Measurements from ENCODE around the gene GUK1. TPM values are rescaled to one million over a fixed set of nuclear protein-coding genes. Genes with fewer than 3 reads are reported as not detected.

GUK1 gene
- total and polyA plus RNA-seq, 2 of the 4 experiments (the other 2 are of a cell fraction) = 465 to 548 TPM

Small RNA genes lying within 50 kb of the gene (microRNA-seq; reads per million reads assigned to microRNA genes)
- gene AL359510.1 (ENCODE audit: insufficient read depth, insufficient read length) (not detected), gene MIR3620 (ENCODE audit: unreplicated experiment) (5.8 reads per million, percentile 11 among the genes with 10 or more reads in this experiment)

Small RNA genes lying within 50 kb of the gene (small RNA-seq; reads per million reads assigned to genes)
- gene AL359510.1 = 0 reads per million in 5 experiments

Other genes with a start within 250 kb of the GUK1 start
- gene WNT9A, start 192.3 kb upstream of the GUK1 start, total RNA-seq (2012; rRNA removed) = 0.18 and 0.28 TPM in 2 replicates
- 0.36 and 0.42 TPM in 2 replicates for gene WNT9A, start 192.3 kb upstream of the GUK1 start, polyA plus RNA-seq (2012; rRNA removed)
- not detected in 2 replicates for gene WNT3A, start 133.3 kb upstream of the GUK1 start, total RNA-seq (2012; rRNA removed)
- not detected in 2 replicates for gene WNT3A, start 133.3 kb upstream of the GUK1 start, polyA plus RNA-seq (2012; rRNA removed)
- 306 and 330 TPM in 2 replicates for gene ARF1, start 57.6 kb upstream of the GUK1 start, total RNA-seq (2012; rRNA removed)
- 1,099 and 1,100 TPM in 2 replicates for gene ARF1, start 57.6 kb upstream of the GUK1 start, polyA plus RNA-seq (2012; rRNA removed)
- 4.3 and 4.7 TPM in 2 replicates for gene C1orf35, start 37.0 kb upstream of the GUK1 start, total RNA-seq (2012; rRNA removed)
- 13.0 and 15.4 TPM in 2 replicates for gene C1orf35, start 37.0 kb upstream of the GUK1 start, polyA plus RNA-seq (2012; rRNA removed)
- 48.9 TPM in 2 replicates for gene MRPL55, start 31.0 kb upstream of the GUK1 start, total RNA-seq (2012; rRNA removed)
- gene MRPL55, start 31.0 kb upstream of the GUK1 start, polyA plus RNA-seq (2012; rRNA removed) = 95.4 and 121 TPM in 2 replicates
- 1.1 and 1.4 TPM in 2 replicates for gene GJC2, start 9.7 kb downstream of the GUK1 start, total RNA-seq (2012; rRNA removed)
- 1.7 and 2.6 TPM in 2 replicates for gene GJC2, start 9.7 kb downstream of the GUK1 start, polyA plus RNA-seq (2012; rRNA removed)
- 1.7 and 2.0 TPM in 2 replicates for gene IBA57, start 25.5 kb downstream of the GUK1 start, total RNA-seq (2012; rRNA removed)
- 2.6 TPM in 2 replicates for gene IBA57, start 25.5 kb downstream of the GUK1 start, polyA plus RNA-seq (2012; rRNA removed)
- gene OBSCN, start 67.8 kb downstream of the GUK1 start, total RNA-seq (2012; rRNA removed) = 4.1 and 4.2 TPM in 2 replicates
- 9.5 and 10.0 TPM in 2 replicates for gene OBSCN, start 67.8 kb downstream of the GUK1 start, polyA plus RNA-seq (2012; rRNA removed)